Measurements from ENCODE around the gene PREX1.
"Not testable (repeated sequence)": the region's sequence is repeated elsewhere in the genome, so short reads cannot be mapped to it uniquely, and the experiment has no call there.

PREX1 gene

GRCh38 chr20:48846516-48847492 is 19.0 kb upstream of the PREX1 start:
- DNase-seq: no peak

- DNase-seq: no peak
Observed at GRCh38 chr20:48845721-48846306, 18.0 kb upstream of the PREX1 start.

GRCh38 chr20:48844996-48845395 is 17.2 kb upstream of the PREX1 start:
- DNase-seq: no peak

- DNase-seq: not testable (repeated sequence)
Observed at GRCh38 chr20:48843896-48844295, 16.1 kb upstream of the PREX1 start.

GRCh38 chr20:48843057-48843806 is 15.4 kb upstream of the PREX1 start:
- no peak for DNase-seq

- DNase-seq: no peak
Observed at GRCh38 chr20:48841875-48842529, 14.2 kb upstream of the PREX1 start.

GRCh38 chr20:48841196-48841874 is 13.5 kb upstream of the PREX1 start:
- no peak for DNase-seq

GRCh38 chr20:48839154-48839917 is 11.5 kb upstream of the PREX1 start:
- DNase-seq: no peak

GRCh38 chr20:48837014-48837413 is 9.2 kb upstream of the PREX1 start:
- no peak for DNase-seq

- DNase-seq: no peak
Observed at GRCh38 chr20:48835390-48835789, 7.6 kb upstream of the PREX1 start.

GRCh38 chr20:48834278-48834677 is 6.5 kb upstream of the PREX1 start:
- no peak for DNase-seq

GRCh38 chr20:48832405-48832730 is 4.6 kb upstream of the PREX1 start:
- no peak for DNase-seq

- DNase-seq: no peak
Observed at GRCh38 chr20:48831718-48832404, 4.1 kb upstream of the PREX1 start.

GRCh38 chr20:48830826-48831318 is 3.1 kb upstream of the PREX1 start:
- DNase-seq: no peak

- DNase-seq: no peak
Observed at GRCh38 chr20:48829940-48830339, 2.1 kb upstream of the PREX1 start.

- no peak for DNase-seq
Observed at GRCh38 chr20:48828734-48829460, 1.1 kb upstream of the PREX1 start.

- no peak for DNase-seq
Observed at GRCh38 chr20:48826883-48827771, 672 bp downstream of the PREX1 start.

GRCh38 chr20:48826480-48826879 is 1.3 kb downstream of the PREX1 start:
- DNase-seq: not testable (repeated sequence)

- DNase-seq: no peak
Observed at GRCh38 chr20:48826069-48826468, 1.7 kb downstream of the PREX1 start.
